H1 (cell line): ENCODE measurements around the gene ST6GALNAC4. TPM values are rescaled to one million over a fixed set of nuclear protein-coding genes. Genes with fewer than 3 reads are reported as not detected.

ENCODE experiments used
- CTCF ChIA-PET: fragments of 300-600 bp; sonication (Branson Sonifier 250); formaldehyde crosslinking; loops from one replicate; lab custom pipeline; 2021; ENCODE audit not compliant: partially characterized antibody; lab: Charles Lee
- POLR2A ChIA-PET: fragments of 300-600 bp; sonication (Branson Sonifier 250); formaldehyde crosslinking; loops from one replicate; lab custom pipeline; 2021; ENCODE audit warnings: inconsistent platforms; ENCODE audit not compliant: partially characterized antibody; lab: Charles Lee
- DNase-seq, 2 experiments: peaks; one replicate each; pipeline versions ENCODE4 v3.0.0 to v3.0.0-alpha.2; 2010 to 2022; ENCODE audit warnings: low spot score in 2 of 2, low read depth in 1 of 2, mixed read lengths in 1 of 2
- FAIRE-seq: peaks from 2 replicates; lab custom pipeline; 2011; peaks lifted over from hg19 to GRCh38; lab: Jason Lieb, UNC
- H2AFZ ChIP-seq: 2 replicates; pipeline ENCODE4 v1.8.1; 2012; ENCODE audit warnings: low read length, inconsistent platforms
- H2AK5ac ChIP-seq: 2 replicates; pipeline ENCODE4 v1.6.1; 2013; ENCODE audit warnings: low read depth, low read length
- H2BK120ac ChIP-seq: replicated peaks from 2 replicates; pipeline ENCODE3; 2013; ENCODE audit warnings: low read depth, low read length, inconsistent platforms
- H2BK12ac ChIP-seq: 2 replicates; pipeline ENCODE4 v1.6.1; 2013; ENCODE audit warnings: low read depth, low read length
- H2BK15ac ChIP-seq: 2 replicates; pipeline ENCODE4 v1.6.1; 2013; ENCODE audit warnings: low read length
- H2BK20ac ChIP-seq: 2 replicates; pipeline ENCODE4 v1.6.1; 2013; ENCODE audit warnings: low read length
- H2BK5ac ChIP-seq: 2 replicates; pipeline ENCODE4 v1.6.1; 2013; ENCODE audit warnings: low read depth, low read length
- H3K14ac ChIP-seq: 2 replicates; pipeline ENCODE4 v1.6.1; 2013; ENCODE audit warnings: inconsistent platforms; ENCODE audit not compliant: insufficient read length
- H3K18ac ChIP-seq: 2 replicates; pipeline ENCODE4 v1.6.1; 2013; ENCODE audit warnings: low read length; ENCODE audit errors: extremely low read depth
- H3K23ac ChIP-seq: 2 replicates; pipeline ENCODE4 v1.6.1; 2013; ENCODE audit warnings: inconsistent platforms; ENCODE audit not compliant: insufficient read length
- H3K23me2 ChIP-seq: 2 replicates; pipeline ENCODE4 v1.6.1; 2013; ENCODE audit warnings: low read depth, low read length
- H3K27ac ChIP-seq: 2 replicates; pipeline ENCODE4 v1.6.1; 2011; ENCODE audit warnings: low read depth, low read length, inconsistent platforms
- H3K27me3 ChIP-seq, 4 experiments: replicated peaks in 1 of 4; 1 replicate in 1 of 4; 2 replicates in 3 of 4; pipeline versions ENCODE4 v1.6.1 to v1.8.1; 2011 to 2013; ENCODE audit warnings: low read length in 3 of 4, mild to moderate bottlenecking in 3 of 4, inconsistent platforms in 2 of 4, mixed read lengths in 2 of 4, moderate library complexity in 1 of 4; ENCODE audit not compliant: control insufficient read depth in 3 of 4, insufficient read depth in 3 of 4; ENCODE audit errors: extremely low read depth in 1 of 4
- H3K36me3 ChIP-seq, 4 experiments: 2 replicates each; pipeline versions ENCODE4 v1.6.1 to v1.8.1; 2011 to 2013; ENCODE audit warnings: mild to moderate bottlenecking in 4 of 4, low read length in 3 of 4, moderate library complexity in 2 of 4, control low read depth in 1 of 4, inconsistent platforms in 1 of 4; ENCODE audit not compliant: insufficient read depth in 4 of 4, control insufficient read depth in 2 of 4
- H3K4ac ChIP-seq: replicated peaks from 2 replicates; pipeline ENCODE3; 2013; ENCODE audit warnings: low read length, low read depth, mixed read lengths, inconsistent platforms; ENCODE audit not compliant: insufficient read length
- H3K4me1 ChIP-seq, 4 experiments: replicated peaks in 1 of 4; 1 replicate in 1 of 4; 2 replicates in 3 of 4; pipeline versions ENCODE4 v1.6.1 to v1.8.1; 2011 to 2013; ENCODE audit warnings: low read length in 3 of 4, inconsistent platforms in 2 of 4, mixed read lengths in 1 of 4; ENCODE audit not compliant: insufficient read depth in 4 of 4, control insufficient read depth in 3 of 4
- H3K4me2 ChIP-seq, 2 experiments: 2 replicates each; pipeline versions ENCODE4 v1.6.1 to v1.8.1; 2011 to 2013; ENCODE audit warnings: low read depth in 2 of 2, low read length in 2 of 2, control low read depth in 1 of 2, inconsistent platforms in 1 of 2, mild to moderate bottlenecking in 1 of 2; ENCODE audit not compliant: insufficient read depth in 1 of 2
- H3K4me3 ChIP-seq, 4 experiments: fragments of 200-600, 300-600 bp in 1 of 4; sonication (generic), shearing (Covaris generic), sonication (Bioruptor Twin) in 1 of 4; 2 replicates each; pipeline versions ENCODE4 v1.5.1 to v1.8.1; 2011 to 2016; ENCODE audit warnings: low read length in 4 of 4, low read depth in 3 of 4, control low read depth in 2 of 4, inconsistent platforms in 2 of 4, mild to moderate bottlenecking in 2 of 4, mixed read lengths in 1 of 4, moderate library complexity in 1 of 4; ENCODE audit not compliant: insufficient read depth in 2 of 4; ENCODE audit errors: extremely low read depth in 1 of 4
- H3K56ac ChIP-seq: replicated peaks from 2 replicates; pipeline ENCODE3; 2013; ENCODE audit warnings: low read depth, mild to moderate bottlenecking, mixed read lengths, low read length, inconsistent platforms; ENCODE audit not compliant: insufficient read length
- H3K79me1 ChIP-seq: 2 replicates; pipeline ENCODE4 v1.6.1; 2013; ENCODE audit warnings: low read depth, low read length, control low read depth
- H3K79me2 ChIP-seq, 2 experiments: 2 replicates each; pipeline versions ENCODE4 v1.6.1 to v1.8.1; 2012 to 2013; ENCODE audit warnings: low read length in 2 of 2, mild to moderate bottlenecking in 2 of 2, inconsistent platforms in 1 of 2; ENCODE audit not compliant: insufficient read depth in 2 of 2, control insufficient read depth in 1 of 2
- H3K9ac ChIP-seq, 4 experiments: replicated peaks in 1 of 4; 1 replicate in 1 of 4; 2 replicates in 3 of 4; pipeline versions ENCODE4 v1.6.1 to v1.8.1; 2011 to 2013; ENCODE audit warnings: low read depth in 3 of 4, low read length in 3 of 4, control low read depth in 2 of 4, mild to moderate bottlenecking in 2 of 4, moderate library complexity in 2 of 4, inconsistent platforms in 1 of 4; ENCODE audit errors: extremely low read depth in 1 of 4
- H3K9me3 ChIP-seq, 2 experiments: 2 replicates each; pipeline versions ENCODE4 v1.6.1 to v1.8.1; 2012 to 2013; ENCODE audit warnings: mild to moderate bottlenecking in 2 of 2, moderate library complexity in 2 of 2, control low read depth in 1 of 2, inconsistent platforms in 1 of 2, low read depth in 1 of 2, low read length in 1 of 2, mixed read lengths in 1 of 2; ENCODE audit not compliant: insufficient read depth in 2 of 2
- H4K20me1 ChIP-seq, 2 experiments: replicated peaks in 1 of 2; 2 replicates each; pipeline versions ENCODE3 to v1.8.1; 2011 to 2013; ENCODE audit warnings: inconsistent platforms in 2 of 2, low read length in 2 of 2, mild to moderate bottlenecking in 1 of 2; ENCODE audit not compliant: insufficient read depth in 2 of 2, control insufficient read depth in 1 of 2
- H4K5ac ChIP-seq: 2 replicates; pipeline ENCODE4 v1.6.1; 2013; ENCODE audit warnings: low read length, low read depth, mixed read lengths, inconsistent platforms; ENCODE audit not compliant: insufficient read length
- H4K8ac ChIP-seq: 2 replicates; pipeline ENCODE4 v1.8.0; 2013; ENCODE audit warnings: mild to moderate bottlenecking, moderate library complexity, low read length, inconsistent platforms; ENCODE audit not compliant: insufficient read depth; ENCODE audit errors: extremely low read depth
- H4K91ac ChIP-seq: replicated peaks from 2 replicates; pipeline ENCODE3; 2013; ENCODE audit warnings: low read length, mixed read lengths, inconsistent platforms; ENCODE audit not compliant: insufficient read length
- CBX8 ChIP-seq: fragments of 300-800, 300-1000 bp; sonication (generic); IDR thresholded peaks from 2 replicates; pipeline ENCODE4 v1.7.1; 2016; ENCODE audit warnings: low read depth, low read length, borderline replicate concordance
- FOSL1 ChIP-seq: IDR thresholded peaks from 2 replicates; pipeline ENCODE4 v1.6.1; 2011; ENCODE audit warnings: mild to moderate bottlenecking, low read depth, low read length, moderate library complexity; ENCODE audit not compliant: insufficient read depth
- KDM1A ChIP-seq: fragments of 200-600, 300-600 bp; sonication (generic); IDR thresholded peaks from 2 replicates; pipeline ENCODE4 v1.7.1; 2016; ENCODE audit warnings: mild to moderate bottlenecking, low read length, borderline replicate concordance
- KDM5A ChIP-seq: fragments of 200-600 bp; IDR thresholded peaks from 2 replicates; pipeline ENCODE4 v1.7.1; 2012; ENCODE audit warnings: mild to moderate bottlenecking, low read length, inconsistent platforms, mixed read lengths
- TAF7 ChIP-seq: optimal IDR thresholded peaks from 2 replicates; pipeline ENCODE3; 2011; ENCODE audit warnings: low read depth, mild to moderate bottlenecking, inconsistent platforms, low read length, moderate library complexity, borderline replicate concordance
- WGBS, 2 experiments: shearing (Covaris generic) in 1 of 2; methylation state at CpG; one replicate each; pipeline versions ENCODE4 v1.1.6 to v1.1.7; 2013 to 2015; ENCODE audit warnings: low lambda C conversion rate in 2 of 2, mixed read lengths in 2 of 2, inconsistent platforms in 1 of 2, low coverage in 1 of 2, missing lambda C conversion rate in 1 of 2; ENCODE audit not compliant: insufficient replicate concordance in 2 of 2, insufficient coverage in 1 of 2, insufficient read length in 1 of 2; ENCODE audit errors: extremely low coverage in 1 of 2, missing lambda C conversion rate in 1 of 2; 5-methylcytosine and 5-hydroxymethylcytosine counted together
- polyA plus RNA-seq, 7 experiments: library from polyadenylated mRNA; depleted of rRNA in 3 of 7; stranded (reverse) in 5 of 7; unstranded in 2 of 7; fragments of >200 nt in 5 of 7; fragments of 200-250 nt in 2 of 7; gene quantifications; 1 replicate in 5 of 7; 2 replicates in 1 of 7; 4 replicates in 1 of 7; pipeline versions ENCODE4 v1.2.1 to v1.2.3, GENCODE V29; 2011 to 2013; ENCODE audit warnings: missing spikeins in 2 of 7, mixed read lengths in 2 of 7
- total RNA-seq: library from RNA; stranded (reverse); fragmentation: NEBNext Ultra II Directional; extraction: Animal tissue kit (Norgen Biotek cat#: 25700); gene quantifications from 2 replicates; pipeline ENCODE4 v1.2.1, GENCODE V29; 2021

The ST6GALNAC4 gene
- total and polyA plus RNA-seq, 2 of the 8 experiments (the other 6 are each of a cell fraction or from before 2014, with no cell fraction given), result 21.8 to 34.1 TPM

GRCh38 chr9:127913682-127914081 lies 3.2 kb downstream of the ST6GALNAC4 start:
- CTCF ChIA-PET, result interaction anchor here (1.1 to 1.8 kb wide), 7 partner anchors 8 to 179 kb away, joined by 3 to 7 read pairs (median 4); partner anchors contain the start of gene TOR2A

More at GRCh38 chr9:127913682-127914081, 3.2 kb downstream of the ST6GALNAC4 start:
- peaks cover 5% of the 10 kb centered on the region for H3K23me2 ChIP-seq
- no peak overlapping the region for H3K27ac ChIP-seq
- H2BK5ac ChIP-seq, result no peak overlapping the region
- no peak overlapping the region for H3K4ac ChIP-seq
- H3K23ac ChIP-seq, result no peak overlapping the region
- H3K18ac ChIP-seq, result no peak overlapping the region
- no peak overlapping the region for H2BK15ac ChIP-seq
- no peak for FAIRE-seq
- no peak overlapping the region for H3K56ac ChIP-seq
- H3K14ac ChIP-seq, result no peak overlapping the region
- POLR2A ChIA-PET, result interaction anchor here (0.7 to 0.8 kb wide), 2 partner anchors 15 to 38 kb away, joined by 3 read pairs; no protein-coding TSS in a partner anchor
- no peak for DNase-seq
- no peak overlapping the region for H2BK12ac ChIP-seq
- 97% methylated on average over 11 of the region's 11 CpGs; no CpG with 5 or more reads in 1 of the 2 experiments for WGBS, 2 experiments
- H3K4me2 ChIP-seq, result no peak overlapping the region
- H3K4me1 ChIP-seq, result peaks cover 4 to 8% (median 7%) of the 10 kb centered on the region in 4 experiments
- no peak overlapping the region for H3K4me3 ChIP-seq
- peaks cover 0 to 9% (median 8%) of the 10 kb centered on the region in 4 experiments; a peak in 5 of 7 replicates for H3K27me3 ChIP-seq
- no peak overlapping the region for H3K9ac ChIP-seq
- H4K91ac ChIP-seq, result no peak overlapping the region
- H2BK120ac ChIP-seq, result no peak overlapping the region
- H2AFZ ChIP-seq, result no peak overlapping the region
- H2AK5ac ChIP-seq, result no peak overlapping the region
- no peak overlapping the region for H2BK20ac ChIP-seq
- H4K8ac ChIP-seq, result no peak overlapping the region
- H4K20me1 ChIP-seq, result peaks cover 0 to 3% of the 10 kb centered on the region in 2 experiments
- H3K9me3 ChIP-seq, result no peaks in the 10 kb centered on the region
- TF ChIP-seq FOSL1, result no peak
- no peak for TF ChIP-seq KDM1A
- no peak for TF ChIP-seq CBX8
- TF ChIP-seq TAF7, result no peak
- TF ChIP-seq KDM5A, result no peak
- H3K79me1 ChIP-seq, result no peaks in the 10 kb centered on the region
- H3K36me3 ChIP-seq, result peaks cover 0 to 6% (median 0%) of the 10 kb centered on the region in 4 experiments; a peak in 1 of 8 replicates
- H4K5ac ChIP-seq, result no peak overlapping the region
- H3K79me2 ChIP-seq, result no peaks in the 10 kb centered on the region
